Ascending aorta (tissue), 2 donors: ENCODE results near the gene PRR33. TPM values are rescaled to one million over a fixed set of nuclear protein-coding genes. Genes with fewer than 3 reads are reported as not detected.

ENCODE experiments used
- DNase-seq, 2 donors: peaks; one replicate each; pipeline ENCODE4 v3.0.0-alpha.2; 2019; ENCODE audit warnings: low spot score in 2 of 2
- H3K27ac ChIP-seq, 2 donors: fragments of 200-600 bp; sonication (generic); one replicate each; pipeline ENCODE4 v1.5.1; 2016 to 2017; ENCODE audit warnings: mild to moderate bottlenecking in 1 of 2
- H3K27me3 ChIP-seq: fragments of 200-600 bp; sonication (generic); one replicate; pipeline ENCODE4 v1.5.1; 2017
- H3K36me3 ChIP-seq, 2 donors: fragments of 200-600 bp; sonication (generic); one replicate each; pipeline ENCODE4 v1.5.1; 2016
- H3K4me1 ChIP-seq, 2 donors: fragments of 200-600 bp; sonication (generic); one replicate each; pipeline ENCODE4 v1.5.1; 2016 to 2017; ENCODE audit warnings: mild to moderate bottlenecking in 1 of 2
- H3K4me3 ChIP-seq, 2 donors: fragments of 200-600 bp; sonication (generic); one replicate each; pipeline ENCODE4 v1.5.1; 2016 to 2017; ENCODE audit warnings: mild to moderate bottlenecking in 1 of 2
- H3K9me3 ChIP-seq, 2 donors: fragments of 200-600 bp; sonication (generic); one replicate each; pipeline ENCODE4 v1.5.1; 2016
- intact Hi-C: fragments of 100-400 bp; cut with DNase I; formaldehyde crosslinking; loops from one replicate; pipeline ENCODE4 v1.15.1; 2023
- total RNA-seq: library from RNA; depleted of rRNA; stranded (reverse); fragments of >200 nt; gene quantifications from one replicate; pipeline ENCODE4 v1.1.0, GENCODE V29; 2016
- TF ChIP-seq, protein P1 (sequence below), 3 experiments: fragments of 200-600 bp in 2 of 3; fragments of 450-650 bp in 1 of 3; sonication (generic) in 2 of 3; IDR thresholded peaks; one replicate each; pipeline ENCODE4 v1.5.1; 2016 to 2019; ENCODE audit warnings: antibody characterized with exemption in 3 of 3, mild to moderate bottlenecking in 1 of 3, moderate library complexity in 1 of 3

Gene PRR33
- total RNA-seq, 1 donor from 2014 or later, result not detected

DNA sequence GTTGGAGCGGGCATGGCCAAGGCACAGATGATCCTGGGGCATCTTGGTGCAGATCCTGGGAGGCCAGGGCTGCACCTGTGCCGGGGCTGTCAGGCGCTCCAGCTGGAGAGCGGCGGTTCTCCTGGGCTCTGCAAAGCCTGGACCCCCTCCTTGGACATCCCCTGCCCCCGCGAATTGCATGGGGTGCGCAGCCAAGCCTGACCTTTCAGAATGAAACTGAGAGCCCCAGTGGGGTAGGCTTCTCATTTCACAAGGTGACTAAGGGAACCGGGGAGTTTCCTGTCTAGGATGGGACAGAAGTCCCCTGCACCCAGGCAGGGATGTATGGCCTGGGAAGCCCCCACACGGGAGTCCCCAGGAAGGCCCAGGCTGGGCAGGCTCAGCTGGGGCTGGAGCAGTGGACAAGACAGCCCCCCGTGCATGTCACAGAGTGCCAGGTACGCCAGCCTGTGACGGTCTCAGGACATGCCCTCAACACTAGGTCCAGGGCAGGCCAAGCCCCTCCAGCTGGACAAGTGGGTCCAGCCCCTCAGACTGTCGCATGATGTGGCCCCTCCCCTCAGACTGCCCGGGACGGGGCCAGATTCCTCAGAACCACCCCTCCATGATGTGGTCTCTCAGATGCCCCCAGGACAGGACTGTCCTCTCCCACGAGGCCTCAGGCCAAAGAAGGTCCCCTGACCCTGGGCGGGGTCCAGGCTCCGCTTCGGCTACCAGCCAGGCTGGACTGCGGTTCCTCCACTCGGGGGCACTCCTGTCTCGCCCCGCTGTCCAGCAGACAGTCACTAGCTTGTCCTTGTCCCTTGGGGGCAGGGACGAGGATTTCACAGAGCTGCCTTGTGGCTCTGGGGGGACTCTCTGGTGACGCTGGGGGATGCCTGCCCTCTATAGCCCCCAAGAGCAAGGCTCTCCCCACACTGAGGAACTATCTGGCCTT is 36.5 kb downstream of the PRR33 start:
- Histone ChIP-seq H3K4me3 (no peak overlapping the region), H3K9me3 (no peaks in the 10 kb centered on the region), H3K27me3 (no peaks in the 10 kb centered on the region), H3K4me1 (no peaks in the 10 kb centered on the region), H3K27ac (no peak overlapping the region), H3K36me3 (no peaks in the 10 kb centered on the region)
- no peak for DNase-seq
- TF ChIP-seq, protein P1, sequence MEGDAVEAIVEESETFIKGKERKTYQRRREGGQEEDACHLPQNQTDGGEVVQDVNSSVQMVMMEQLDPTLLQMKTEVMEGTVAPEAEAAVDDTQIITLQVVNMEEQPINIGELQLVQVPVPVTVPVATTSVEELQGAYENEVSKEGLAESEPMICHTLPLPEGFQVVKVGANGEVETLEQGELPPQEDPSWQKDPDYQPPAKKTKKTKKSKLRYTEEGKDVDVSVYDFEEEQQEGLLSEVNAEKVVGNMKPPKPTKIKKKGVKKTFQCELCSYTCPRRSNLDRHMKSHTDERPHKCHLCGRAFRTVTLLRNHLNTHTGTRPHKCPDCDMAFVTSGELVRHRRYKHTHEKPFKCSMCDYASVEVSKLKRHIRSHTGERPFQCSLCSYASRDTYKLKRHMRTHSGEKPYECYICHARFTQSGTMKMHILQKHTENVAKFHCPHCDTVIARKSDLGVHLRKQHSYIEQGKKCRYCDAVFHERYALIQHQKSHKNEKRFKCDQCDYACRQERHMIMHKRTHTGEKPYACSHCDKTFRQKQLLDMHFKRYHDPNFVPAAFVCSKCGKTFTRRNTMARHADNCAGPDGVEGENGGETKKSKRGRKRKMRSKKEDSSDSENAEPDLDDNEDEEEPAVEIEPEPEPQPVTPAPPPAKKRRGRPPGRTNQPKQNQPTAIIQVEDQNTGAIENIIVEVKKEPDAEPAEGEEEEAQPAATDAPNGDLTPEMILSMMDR (IDR thresholded peaks at IDR 0.05), result no peak
- intact Hi-C loops, result no loop called here

- intact Hi-C loops, result no loop called here
- Histone ChIP-seq H3K9me3 (no peaks in the 10 kb centered on the region), H3K27me3 (no peaks in the 10 kb centered on the region), H3K4me1 (no peaks in the 10 kb centered on the region), H3K27ac (no peak overlapping the region), H3K36me3 (no peaks in the 10 kb centered on the region), H3K4me3 (peak overlapping the region in 1 of 2 donors; percentile 5)
- TF ChIP-seq, protein P1 (IDR thresholded peaks at IDR 0.05), result no peak
- no peak for DNase-seq
Measured at GRCh38 chr11:1854132-1854948, 37.4 kb downstream of the PRR33 start.

DNA sequence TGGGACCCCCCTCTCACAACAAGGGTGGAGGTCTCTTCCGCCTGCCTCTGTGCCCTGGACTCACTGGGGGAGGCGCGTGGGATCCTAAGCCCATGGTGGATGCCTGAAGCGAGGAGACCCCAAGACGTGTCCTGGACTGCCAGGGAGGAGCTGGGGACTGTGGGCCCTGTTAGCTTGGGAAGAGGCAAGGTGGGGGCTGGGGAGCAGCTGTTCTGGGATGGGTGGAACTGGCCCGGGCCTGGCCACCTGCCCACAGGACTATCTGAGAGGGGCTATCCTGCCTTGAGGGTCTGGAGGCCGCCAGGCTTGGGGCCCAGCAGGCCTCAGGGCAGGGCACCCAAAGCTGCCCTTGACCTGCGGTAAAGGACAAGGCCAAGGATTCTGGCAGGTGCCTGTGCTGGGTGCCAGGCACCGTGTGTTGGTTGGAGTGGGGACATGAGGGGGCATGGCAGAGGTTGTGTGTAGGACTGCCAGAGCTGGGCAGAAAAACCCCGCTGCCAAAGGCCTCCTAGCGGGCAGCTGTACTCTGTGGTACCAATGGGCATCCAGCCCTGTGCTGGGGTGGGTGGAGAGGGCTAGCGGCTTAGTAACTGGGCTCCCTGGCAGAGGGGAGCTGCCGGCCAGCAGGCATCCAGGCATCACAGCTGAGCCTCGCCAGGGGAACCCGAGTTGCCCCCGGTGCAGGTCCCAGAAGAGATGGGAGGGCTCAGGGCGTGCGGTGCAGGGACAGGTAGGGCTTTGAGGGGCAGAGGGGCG is 38.1 kb downstream of the PRR33 start:
- TF ChIP-seq, protein P1 (IDR thresholded peaks at IDR 0.05), result no peak
- Histone ChIP-seq H3K4me3 (peak overlapping the region in 1 of 2 donors; percentile 5), H3K36me3 (no peaks in the 10 kb centered on the region), H3K27ac (no peak overlapping the region), H3K27me3 (no peaks in the 10 kb centered on the region), H3K4me1 (no peaks in the 10 kb centered on the region), H3K9me3 (no peaks in the 10 kb centered on the region)
- no peak for DNase-seq
- intact Hi-C loops, result no loop called here

DNA sequence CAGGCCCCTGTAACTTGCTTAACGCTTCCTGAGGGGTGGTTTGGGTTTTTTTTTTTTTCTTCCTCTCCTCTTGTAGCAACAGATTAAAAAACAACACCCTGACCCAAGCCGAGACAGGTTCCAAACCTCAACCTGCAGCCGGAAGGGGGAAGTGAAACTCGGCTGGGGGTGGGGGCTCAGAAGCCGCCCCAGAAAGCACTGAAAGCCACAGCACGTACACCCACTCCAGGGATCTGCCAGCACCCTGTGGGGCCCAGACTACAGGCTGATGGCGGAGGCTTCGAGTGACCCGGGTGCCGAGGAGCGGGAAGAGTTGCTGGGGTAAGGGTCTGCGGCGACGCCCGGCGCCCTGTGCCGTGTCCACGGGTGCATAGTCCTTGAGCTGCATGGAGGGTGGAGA is 38.8 kb downstream of the PRR33 start, which contains the start of gene LSP1:
Gene LSP1 (plus strand): TSS at position 208 of the 400 bp plus-strand sequence. CDS start 61 bp downstream, at position 269.
- DNase-seq, result no peak
- TF ChIP-seq, protein P1 (IDR thresholded peaks at IDR 0.05), result no peak
- Histone ChIP-seq H3K4me3 (peak within 1 kb of the TSS in 1 of 2 donors; percentile 5), H3K27ac (no peak within 1 kb of the TSS), H3K27me3 (no peaks in the 10 kb centered on the region), H3K9me3 (no peaks in the 10 kb centered on the region), H3K4me1 (no peaks in the 10 kb centered on the region), H3K36me3 (no peaks in the 10 kb centered on the region)
- intact Hi-C loops, result no loop called here

GRCh38 chr11:1852271-1852876 is 39.3 kb downstream of the PRR33 start:
- no peaks in the 10 kb centered on the region for H3K36me3 ChIP-seq
- no peaks in the 10 kb centered on the region for H3K27me3 ChIP-seq
- no peak for DNase-seq
- no peaks in the 10 kb centered on the region for H3K4me1 ChIP-seq
- no peaks in the 10 kb centered on the region for H3K9me3 ChIP-seq
- TF ChIP-seq, protein P1 (IDR thresholded peaks at IDR 0.05), result no peak
- intact Hi-C loops, result no loop called here
- H3K4me3 ChIP-seq, result no peak overlapping the region
- H3K27ac ChIP-seq, result no peak overlapping the region
